OCI-LY3 (cell line): ENCODE measurements around the gene TDRD7.

Source experiments
- EZH2phosphoT487 ChIP-seq: fragments of 200-600 bp; shearing (Covaris generic); IDR thresholded peaks from 2 replicates; pipeline ENCODE4 v1.6.1; 2018; ENCODE audit warnings: antibody characterized with exemption, mixed run types, low read depth
- TF ChIP-seq, protein P1 (sequence below): fragments of 200-600, 300-600 bp; sonication (generic); IDR thresholded peaks from 2 replicates; pipeline ENCODE4 v1.5.1; 2014; ENCODE audit warnings: antibody characterized with exemption, low read length, low read depth

- TF ChIP-seq, protein P1, sequence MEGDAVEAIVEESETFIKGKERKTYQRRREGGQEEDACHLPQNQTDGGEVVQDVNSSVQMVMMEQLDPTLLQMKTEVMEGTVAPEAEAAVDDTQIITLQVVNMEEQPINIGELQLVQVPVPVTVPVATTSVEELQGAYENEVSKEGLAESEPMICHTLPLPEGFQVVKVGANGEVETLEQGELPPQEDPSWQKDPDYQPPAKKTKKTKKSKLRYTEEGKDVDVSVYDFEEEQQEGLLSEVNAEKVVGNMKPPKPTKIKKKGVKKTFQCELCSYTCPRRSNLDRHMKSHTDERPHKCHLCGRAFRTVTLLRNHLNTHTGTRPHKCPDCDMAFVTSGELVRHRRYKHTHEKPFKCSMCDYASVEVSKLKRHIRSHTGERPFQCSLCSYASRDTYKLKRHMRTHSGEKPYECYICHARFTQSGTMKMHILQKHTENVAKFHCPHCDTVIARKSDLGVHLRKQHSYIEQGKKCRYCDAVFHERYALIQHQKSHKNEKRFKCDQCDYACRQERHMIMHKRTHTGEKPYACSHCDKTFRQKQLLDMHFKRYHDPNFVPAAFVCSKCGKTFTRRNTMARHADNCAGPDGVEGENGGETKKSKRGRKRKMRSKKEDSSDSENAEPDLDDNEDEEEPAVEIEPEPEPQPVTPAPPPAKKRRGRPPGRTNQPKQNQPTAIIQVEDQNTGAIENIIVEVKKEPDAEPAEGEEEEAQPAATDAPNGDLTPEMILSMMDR, result no peak
- no peak for TF ChIP-seq EZH2phosphoT487
These were observed 26.4 kb downstream of the TDRD7 start for GRCh38 chr9:97438257-97438656.
